ENCODE results near the gene SERTAD2. TPM values are rescaled to one million over a fixed set of nuclear protein-coding genes. Genes with fewer than 3 reads are reported as not detected.

Gene SERTAD2
- total and polyA plus RNA-seq, 2 donors (not counting 3 experiments of a cell fraction or from before 2014, with no cell fraction given), result 5.5 to 11.2 TPM

DNA sequence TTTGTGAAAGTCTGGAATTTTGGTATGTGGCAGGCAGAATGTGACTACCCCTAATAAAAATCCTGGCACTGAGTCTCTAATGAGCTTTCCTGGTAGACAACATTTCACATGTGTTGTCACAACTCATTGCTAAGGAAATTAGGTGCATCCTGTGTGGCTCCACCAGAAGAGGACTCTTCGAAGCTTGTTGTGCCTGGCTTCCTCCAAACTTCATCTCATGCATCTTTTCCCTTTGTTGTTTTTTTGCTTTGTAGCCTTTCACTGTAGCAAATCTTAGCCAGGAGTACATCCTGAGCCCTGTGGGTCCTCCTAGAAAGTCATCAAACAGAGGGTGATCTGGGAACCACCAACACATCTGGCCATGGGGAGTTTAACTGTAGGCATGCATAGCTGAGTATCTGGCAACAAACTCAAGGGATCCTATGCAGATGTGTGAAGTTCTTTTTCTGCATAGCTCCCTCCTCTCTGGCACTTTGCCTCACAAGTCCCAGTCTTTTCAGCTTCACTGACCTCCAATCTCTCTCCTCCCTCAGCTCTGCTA, 42.1 kb upstream of the SERTAD2 start:
- no peak overlapping the region for H3K4me2 ChIP-seq (ENCODE audit: insufficient read depth, low read length)
- intact Hi-C loops (cut with micrococcal nuclease) (loop anchor here (1.0 to 5.0 kb wide), 4 partner anchors 16 to 172 kb away; no protein-coding TSS in a partner anchor), dilution Hi-C loops (cut with MboI; ENCODE audit: extremely low pct_ligation_motif_present, low sequenced_read_pairs) (no loop called here)
- no peaks in the 10 kb centered on the region for H3K27me3 ChIP-seq (ENCODE audit: control insufficient read depth in 2 of 2, insufficient read depth in 2 of 2, low read length in 2 of 2)
- ChIA-PET POLR2A (interaction anchor here (0.7 to 2.1 kb wide), 4 partner anchors 40 to 55 kb away, joined by 3 to 7 read pairs (median 4); partner anchors contain the start of gene SERTAD2), CTCF (interaction anchor here (1.0 to 2.0 kb wide), 12 partner anchors 8 to 143 kb away, joined by 3 to 10 read pairs (median 5); partner anchors contain the start of gene SERTAD2)
- H3K27ac ChIP-seq (ENCODE audit: insufficient read depth, low read depth, low read length), result peak overlapping the region; percentile 42
- TF ChIP-seq JUN (IDR thresholded peaks at IDR 0.05; ENCODE audit: borderline replicate concordance, insufficient read depth, insufficient read length, low read depth), result peak; percentile 58
- TF ChIP-seq MAX (IDR thresholded peaks at IDR 0.05; ENCODE audit: insufficient read depth, insufficient read length), result no peak
- no peak for TF ChIP-seq POLR2A (IDR thresholded peaks at IDR 0.05; ENCODE audit: low read depth, low read length)
- TF ChIP-seq MYC (IDR thresholded peaks at IDR 0.05; ENCODE audit: low read depth, low read length), result no peak
- no peak for TF ChIP-seq CTCF (IDR thresholded peaks at IDR 0.05; ENCODE audit: extremely low read depth in 1 of 2, insufficient read depth in 1 of 2, low read depth in 1 of 2, low read length in 2 of 2)
- no TSS peak for BruUV-seq (replicated peaks)
- H3K4me3 ChIP-seq (replicated peaks in 1 of 3; ENCODE audit: insufficient read depth in 1 of 3, low read depth in 1 of 3, low read length in 3 of 3), result no peak overlapping the region
- H3K4me1 ChIP-seq (ENCODE audit: control insufficient read depth, extremely low read depth, insufficient read depth, low read length), result peaks cover 28% of the 10 kb centered on the region
- DNase-seq (ENCODE audit: low read depth, low spot score) (peak; percentile 72), FAIRE-seq (peak; percentile 73)
- H2AFZ ChIP-seq (ENCODE audit: low read depth, low read length), result no peak overlapping the region
- no peaks in the 10 kb centered on the region for H3K9me1 ChIP-seq (replicated peaks; ENCODE audit: control insufficient read depth, extremely low read depth, insufficient read depth, low read length)
- H3K9me3 ChIP-seq (replicated peaks; ENCODE audit: control insufficient read depth, insufficient read depth, low read length), result no peaks in the 10 kb centered on the region
- no peaks in the 10 kb centered on the region for H3K79me2 ChIP-seq (ENCODE audit: control insufficient read depth, insufficient read depth, low read length)
- H4K20me1 ChIP-seq (replicated peaks; ENCODE audit: control insufficient read depth, extremely low read depth, insufficient read depth, low read length), result no peaks in the 10 kb centered on the region
- H3K9ac ChIP-seq (replicated peaks; ENCODE audit: extremely low read depth, insufficient read depth, low read length), result no peak overlapping the region
- H3K36me3 ChIP-seq (ENCODE audit: control insufficient read depth in 2 of 2, extremely low read depth in 1 of 2, insufficient read depth in 2 of 2, low read length in 2 of 2), result no peaks in the 10 kb centered on the region

DNA sequence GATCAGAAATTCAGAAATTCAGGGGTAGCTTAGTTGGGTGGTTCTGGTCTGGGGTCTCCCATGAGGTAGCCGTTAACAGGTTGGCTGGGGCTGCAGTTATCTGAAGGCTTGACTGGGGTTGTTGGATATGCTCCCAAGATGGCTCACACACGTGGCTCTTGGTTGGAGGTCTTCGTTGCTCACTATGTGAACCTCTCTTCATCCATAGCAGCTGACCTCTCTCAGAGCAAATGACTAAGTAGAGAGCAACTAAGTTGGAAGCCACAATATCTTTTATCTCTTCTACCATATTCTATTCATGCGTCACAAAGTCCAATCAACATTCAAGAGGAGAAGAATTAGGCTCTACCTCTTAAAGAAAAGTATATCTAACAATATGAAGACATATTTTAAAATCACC, 38.7 kb upstream of the SERTAD2 start:
- Histone ChIP-seq H3K9me1 (replicated peaks; ENCODE audit: control insufficient read depth, extremely low read depth, insufficient read depth, low read length) (no peaks in the 10 kb centered on the region), H2AFZ (ENCODE audit: low read depth, low read length) (no peak overlapping the region), H3K27me3 (ENCODE audit: control insufficient read depth in 2 of 2, insufficient read depth in 2 of 2, low read length in 2 of 2) (no peaks in the 10 kb centered on the region), H4K20me1 (replicated peaks; ENCODE audit: control insufficient read depth, extremely low read depth, insufficient read depth, low read length) (no peaks in the 10 kb centered on the region), H3K4me3 (replicated peaks in 1 of 3; ENCODE audit: insufficient read depth in 1 of 3, low read depth in 1 of 3, low read length in 3 of 3) (no peak overlapping the region), H3K4me1 (ENCODE audit: control insufficient read depth, extremely low read depth, insufficient read depth, low read length) (peaks cover 12% of the 10 kb centered on the region), H3K79me2 (ENCODE audit: control insufficient read depth, insufficient read depth, low read length) (no peaks in the 10 kb centered on the region), H3K9ac (replicated peaks; ENCODE audit: extremely low read depth, insufficient read depth, low read length) (no peak overlapping the region), H3K27ac (ENCODE audit: insufficient read depth, low read depth, low read length) (no peak overlapping the region), H3K4me2 (ENCODE audit: insufficient read depth, low read length) (no peak overlapping the region), H3K36me3 (ENCODE audit: control insufficient read depth in 2 of 2, extremely low read depth in 1 of 2, insufficient read depth in 2 of 2, low read length in 2 of 2) (no peaks in the 10 kb centered on the region), H3K9me3 (replicated peaks; ENCODE audit: control insufficient read depth, insufficient read depth, low read length) (no peaks in the 10 kb centered on the region)
- no peak for FAIRE-seq
- dilution Hi-C loops (cut with MboI; ENCODE audit: extremely low pct_ligation_motif_present, low sequenced_read_pairs), result no loop called here
- BruUV-seq (replicated peaks), result no TSS peak
- TF ChIP-seq GATA2 (IDR thresholded peaks at IDR 0.05; ENCODE audit: insufficient read depth, insufficient read length, low read depth, low read length) (no peak), EZH2 (IDR thresholded peaks at IDR 0.05; ENCODE audit: borderline replicate concordance, low read depth, low read length, severe bottlenecking) (no peak), CTCF (IDR thresholded peaks at IDR 0.05; ENCODE audit: extremely low read depth in 1 of 2, insufficient read depth in 1 of 2, low read depth in 1 of 2, low read length in 2 of 2) (no peak), POLR2A (IDR thresholded peaks at IDR 0.05; ENCODE audit: low read depth, low read length) (no peak), FOS (IDR thresholded peaks at IDR 0.05; ENCODE audit: borderline replicate concordance, insufficient read depth, low read length) (no peak)
- intact Hi-C loops (cut with micrococcal nuclease), result no loop called here
- no peak for DNase-seq (ENCODE audit: low read depth, low spot score)
- POLR2A ChIA-PET, result no interaction called here
- CTCF ChIA-PET, result interaction anchor here (1.4 kb wide), 1 partner anchor 14 kb away, joined by 6 read pairs; no protein-coding TSS in a partner anchor

All from endothelial cell of umbilical vein (primary cell).